ENCODE measurements around the gene DENND4B. TPM values are rescaled to one million over a fixed set of nuclear protein-coding genes. Genes with fewer than 3 reads are reported as not detected.
"Not testable (repeated sequence)": the region's sequence is repeated elsewhere in the genome, so short reads cannot be mapped to it uniquely, and the experiment has no call there.

Gene DENND4B
- total RNA-seq, 2 experiments from 2014 or later = 102 to 107 TPM

- H3K36me3 Mint-ChIP-seq (ENCODE audit: low read depth) = peaks cover 22% of the 10 kb centered on the region
These were observed 34.2 kb downstream of the DENND4B start for GRCh38 chr1:153912349-153912748.

DNA sequence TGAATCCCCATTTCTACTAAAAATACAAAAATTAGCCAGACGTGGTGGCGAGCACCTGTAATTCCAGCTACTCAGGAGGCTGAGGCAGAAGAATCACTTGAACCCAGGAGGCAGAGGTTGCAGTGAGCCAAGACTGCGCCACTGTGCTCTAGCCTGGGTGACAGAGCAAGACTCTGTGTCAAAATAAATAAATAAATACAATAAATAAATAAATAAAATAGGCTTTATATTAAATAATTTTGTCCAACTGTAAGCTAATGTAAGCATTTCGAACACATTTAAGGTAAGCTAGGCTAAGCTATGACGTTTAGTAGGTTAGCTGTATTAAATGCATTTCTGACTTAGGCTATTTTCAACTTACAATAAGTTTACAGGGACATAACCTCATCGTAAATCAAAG lies 36.0 kb downstream of the DENND4B start:
- ChIA-PET POLR2A (interaction anchor here (0.8 to 2.0 kb wide), 3 partner anchors 11 to 61 kb away, joined by 3 to 10 read pairs (median 3); no protein-coding TSS in a partner anchor), CTCF (interaction anchor here (1.6 to 4.4 kb wide), 3 partner anchors 10 to 106 kb away, joined by 4 to 18 read pairs (median 4); no protein-coding TSS in a partner anchor)
- Mint-ChIP-seq H3K36me3 (ENCODE audit: low read depth) (peaks cover 26% of the 10 kb centered on the region), H3K4me1 (ENCODE audit: low read depth) (peaks cover 42% of the 10 kb centered on the region)
- DNase-seq; H3K27ac Mint-ChIP-seq; intact Hi-C loops (cut with micrococcal nuclease); H3K9me3 Mint-ChIP-seq; H3K4me3 Mint-ChIP-seq; ATAC-seq; H3K27me3 Mint-ChIP-seq: not testable (repeated sequence)

More at GRCh38 chr1:153912349-153912748, 34.2 kb downstream of the DENND4B start:
- POLR2A ChIA-PET = interaction anchor here (0.9 kb wide), 1 partner anchor 8 kb away, joined by 4 read pairs; no protein-coding TSS in a partner anchor
- no peak overlapping the region for H3K4me3 Mint-ChIP-seq
- DNase-seq (no peak), ATAC-seq (no peak)
- no peaks in the 10 kb centered on the region for H3K27me3 Mint-ChIP-seq
- TF ChIP-seq, protein P1, sequence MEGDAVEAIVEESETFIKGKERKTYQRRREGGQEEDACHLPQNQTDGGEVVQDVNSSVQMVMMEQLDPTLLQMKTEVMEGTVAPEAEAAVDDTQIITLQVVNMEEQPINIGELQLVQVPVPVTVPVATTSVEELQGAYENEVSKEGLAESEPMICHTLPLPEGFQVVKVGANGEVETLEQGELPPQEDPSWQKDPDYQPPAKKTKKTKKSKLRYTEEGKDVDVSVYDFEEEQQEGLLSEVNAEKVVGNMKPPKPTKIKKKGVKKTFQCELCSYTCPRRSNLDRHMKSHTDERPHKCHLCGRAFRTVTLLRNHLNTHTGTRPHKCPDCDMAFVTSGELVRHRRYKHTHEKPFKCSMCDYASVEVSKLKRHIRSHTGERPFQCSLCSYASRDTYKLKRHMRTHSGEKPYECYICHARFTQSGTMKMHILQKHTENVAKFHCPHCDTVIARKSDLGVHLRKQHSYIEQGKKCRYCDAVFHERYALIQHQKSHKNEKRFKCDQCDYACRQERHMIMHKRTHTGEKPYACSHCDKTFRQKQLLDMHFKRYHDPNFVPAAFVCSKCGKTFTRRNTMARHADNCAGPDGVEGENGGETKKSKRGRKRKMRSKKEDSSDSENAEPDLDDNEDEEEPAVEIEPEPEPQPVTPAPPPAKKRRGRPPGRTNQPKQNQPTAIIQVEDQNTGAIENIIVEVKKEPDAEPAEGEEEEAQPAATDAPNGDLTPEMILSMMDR (IDR thresholded peaks at IDR 0.05) = no peak
- peaks cover 34% of the 10 kb centered on the region for H3K4me1 Mint-ChIP-seq (ENCODE audit: low read depth)
- H3K9me3 Mint-ChIP-seq = peaks cover 2% of the 10 kb centered on the region
- CTCF ChIA-PET = interaction anchor here (1.0 to 4.4 kb wide), 2 partner anchors 8 to 115 kb away, joined by 3 to 18 read pairs; no protein-coding TSS in a partner anchor
- intact Hi-C loops (cut with micrococcal nuclease) = no loop called here
- H3K27ac Mint-ChIP-seq = no peak overlapping the region

DNA sequence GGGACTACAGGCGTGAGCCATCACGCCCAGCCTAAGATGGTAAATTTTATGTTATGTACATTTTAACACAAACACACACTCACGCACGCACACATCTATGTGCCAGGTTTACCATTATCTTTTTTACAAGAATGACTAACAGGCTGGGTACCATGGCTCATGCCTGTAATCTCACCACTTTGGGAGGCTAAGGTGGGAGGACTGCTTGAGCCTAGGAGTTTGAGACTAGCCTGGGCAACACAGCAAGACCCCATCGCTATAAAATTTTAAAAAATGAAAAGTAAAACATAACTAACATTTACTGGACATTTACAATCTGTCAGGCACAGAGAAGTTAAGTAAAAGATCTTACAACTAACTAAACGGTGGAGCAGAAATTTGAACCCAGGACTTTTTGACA lies 38.4 kb downstream of the DENND4B start:
- no peaks in the 10 kb centered on the region for H3K27me3 Mint-ChIP-seq
- H3K4me3 Mint-ChIP-seq = no peak overlapping the region
- H3K36me3 Mint-ChIP-seq (ENCODE audit: low read depth) = peaks cover 30% of the 10 kb centered on the region
- H3K27ac Mint-ChIP-seq = no peak overlapping the region
- peaks cover 4% of the 10 kb centered on the region for H3K9me3 Mint-ChIP-seq
- ChIA-PET CTCF (interaction anchor here (1.1 to 4.4 kb wide), 2 partner anchors 12 to 22 kb away, joined by 3 to 18 read pairs; no protein-coding TSS in a partner anchor), POLR2A (interaction anchor here (1.2 to 1.7 kb wide), 3 partner anchors 12 to 365 kb away, joined by 3 to 6 read pairs (median 3); no protein-coding TSS in a partner anchor)
- TF ChIP-seq, protein P1 (IDR thresholded peaks at IDR 0.05) = no peak
- DNase-seq (no peak), ATAC-seq (no peak)
- H3K4me1 Mint-ChIP-seq (ENCODE audit: low read depth) = peaks cover 47% of the 10 kb centered on the region
- intact Hi-C loops (cut with micrococcal nuclease) = no loop called here

DNA sequence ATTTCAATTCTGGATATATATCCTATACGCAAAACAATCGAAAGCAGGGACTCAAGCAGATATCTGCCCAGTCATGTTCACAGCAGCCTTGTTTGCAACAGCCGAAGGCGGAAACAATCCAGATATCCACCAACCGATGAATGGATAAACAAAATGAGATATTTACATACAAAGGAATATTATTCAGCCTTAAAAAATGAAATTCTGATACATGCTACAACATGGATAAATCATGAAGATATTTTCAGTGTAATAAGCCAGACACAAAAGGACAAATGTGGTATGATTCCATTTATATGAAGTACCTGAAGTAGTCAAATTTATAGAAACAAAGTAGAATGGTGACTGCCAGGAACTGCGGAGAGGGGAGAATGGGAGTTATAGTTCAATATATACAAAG lies 39.4 kb downstream of the DENND4B start:
- Mint-ChIP-seq H3K4me3 (no peak overlapping the region), H3K4me1 (ENCODE audit: low read depth) (peaks cover 41% of the 10 kb centered on the region), H3K9me3 (peaks cover 4% of the 10 kb centered on the region), H3K27me3 (no peaks in the 10 kb centered on the region), H3K27ac (peak overlapping the region; percentile 35), H3K36me3 (ENCODE audit: low read depth) (peaks cover 29% of the 10 kb centered on the region)
- ATAC-seq (no peak), DNase-seq (no peak)
- intact Hi-C loops (cut with micrococcal nuclease) = no loop called here
- ChIA-PET CTCF (no interaction called here), POLR2A (no interaction called here)
- TF ChIP-seq, protein P1 (IDR thresholded peaks at IDR 0.05) = no peak

DNA sequence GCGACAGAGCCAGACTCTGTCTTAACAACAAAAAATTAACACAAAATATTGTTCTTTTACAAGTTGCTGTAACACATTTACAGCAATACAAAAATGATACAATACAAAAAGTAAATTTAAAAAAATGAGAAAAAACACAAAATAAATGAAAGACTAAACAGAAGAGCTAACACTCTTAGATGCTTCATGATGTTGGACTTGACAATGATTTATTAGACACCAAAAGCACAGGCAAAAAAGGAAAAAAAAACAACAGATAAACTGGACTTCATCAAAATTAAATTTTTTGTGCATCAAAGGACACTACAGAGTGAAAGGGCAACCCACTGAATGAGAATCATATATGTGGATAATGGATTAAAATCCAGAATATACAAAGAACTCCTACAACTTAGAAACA lies 40.1 kb downstream of the DENND4B start:
- H3K4me1 Mint-ChIP-seq (ENCODE audit: low read depth) = peaks cover 35% of the 10 kb centered on the region
- TF ChIP-seq, protein P1 (IDR thresholded peaks at IDR 0.05) = no peak
- H3K9me3 Mint-ChIP-seq = peaks cover 2% of the 10 kb centered on the region
- no peaks in the 10 kb centered on the region for H3K27me3 Mint-ChIP-seq
- intact Hi-C loops (cut with micrococcal nuclease) = no loop called here
- H3K27ac Mint-ChIP-seq = peak overlapping the region; percentile 34
- ATAC-seq = no peak
- DNase-seq = no peak
- H3K4me3 Mint-ChIP-seq = no peak overlapping the region
- H3K36me3 Mint-ChIP-seq (ENCODE audit: low read depth) = peaks cover 27% of the 10 kb centered on the region
- POLR2A ChIA-PET = interaction anchor here (1.0 kb wide), 1 partner anchor 16 kb away, joined by 3 read pairs; no protein-coding TSS in a partner anchor
- CTCF ChIA-PET = no interaction called here

GRCh38 chr1:153905908-153906307 lies 40.6 kb downstream of the DENND4B start:
- intact Hi-C loops (cut with micrococcal nuclease); H3K4me3 Mint-ChIP-seq; H3K9me3 Mint-ChIP-seq; H3K27me3 Mint-ChIP-seq: not testable (repeated sequence)
- peaks cover 27% of the 10 kb centered on the region for H3K36me3 Mint-ChIP-seq (ENCODE audit: low read depth)
- DNase-seq (peak; percentile 28), ATAC-seq (peak; percentile 64)
- ChIA-PET CTCF (interaction anchor here (1.5 kb wide), 1 partner anchor 78 kb away, joined by 5 read pairs; no protein-coding TSS in a partner anchor), POLR2A (interaction anchor here (0.5 to 1.7 kb wide), 3 partner anchors 15 to 100 kb away, joined by 3 read pairs; no protein-coding TSS in a partner anchor)
- peak overlapping the region; percentile 34 for H3K27ac Mint-ChIP-seq
- H3K4me1 Mint-ChIP-seq (ENCODE audit: low read depth) = peaks cover 32% of the 10 kb centered on the region

Measured in activated CD8-positive, alpha-beta T cell treated with anti-CD3 and anti-CD28 coated beads for 36 hours (primary cell).